A172 (cell line): ENCODE results near the gene SEC14L5. TPM values are rescaled to one million over a fixed set of nuclear protein-coding genes. Genes with fewer than 3 reads are reported as not detected.

Experiments used
- DNase-seq: peaks from one replicate; pipeline ENCODE4 v3.0.0-alpha.2; 2015; ENCODE audit warnings: low spot score
- total RNA-seq: library from RNA; depleted of rRNA; stranded (reverse); fragments of >200 nt; shearing (Covaris generic); gene quantifications from 2 replicates; pipeline ENCODE4 v1.2.3, GENCODE V29; 2014

SEC14L5 gene
- total RNA-seq, 1 experiment from 2014 or later, result not detected

DNA sequence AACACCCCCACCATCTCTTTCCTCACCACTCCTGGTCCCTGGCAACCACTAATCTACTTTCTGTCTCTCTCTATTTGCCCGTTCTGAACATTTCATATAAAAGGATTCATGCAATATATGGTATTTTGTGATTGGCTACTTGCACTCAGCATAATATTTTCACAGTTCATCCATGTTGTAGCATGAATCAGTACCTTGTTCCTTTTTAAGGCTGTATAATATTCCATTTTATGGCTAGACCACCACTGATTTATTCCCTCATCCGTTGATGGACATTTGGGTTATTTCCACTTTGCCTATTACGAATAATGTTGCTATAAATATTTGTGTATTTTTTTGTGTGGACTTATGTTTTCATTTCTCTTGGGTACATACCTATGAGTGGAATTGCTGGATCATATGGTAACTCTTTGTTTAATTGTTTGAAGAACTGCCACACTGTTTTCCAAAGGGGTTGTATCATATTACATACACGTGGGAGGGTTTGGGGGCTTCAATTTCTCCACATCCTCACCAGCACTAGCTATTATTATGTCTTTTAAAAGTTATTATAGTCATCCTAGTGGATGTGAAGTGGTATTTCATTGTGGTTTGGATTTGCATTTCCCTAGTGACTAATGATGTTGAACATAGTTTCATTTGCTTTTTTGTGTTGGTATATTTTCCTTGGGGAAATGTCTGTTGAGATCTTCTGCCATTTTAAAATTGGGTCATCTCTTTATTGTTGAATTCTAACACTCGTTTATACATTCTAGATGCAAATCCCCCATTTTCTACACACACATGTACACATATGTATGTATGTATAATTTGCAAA, 26.3 kb downstream of the SEC14L5 start:
- DNase-seq, result peak; percentile 16

DNA sequence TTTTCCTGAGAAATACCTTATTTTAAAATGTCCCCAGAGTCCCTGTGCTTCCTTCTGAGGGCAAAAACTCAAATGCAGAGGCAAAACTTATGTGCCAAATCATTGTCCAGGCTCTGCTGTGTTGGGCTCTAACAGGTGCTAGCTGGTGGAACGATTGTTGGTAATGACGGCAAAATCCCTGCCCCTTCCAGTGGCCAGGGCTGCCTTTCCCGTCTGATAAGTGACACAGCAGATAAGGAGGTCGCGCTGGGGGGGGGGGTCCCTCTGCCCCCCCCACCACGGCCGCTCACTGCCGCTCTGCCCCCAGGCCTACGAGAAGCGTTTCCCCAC, 29.1 kb downstream of the SEC14L5 start:
- no peak for DNase-seq

GRCh38 chr16:4987580-4988374, 29.6 kb downstream of the SEC14L5 start:
- DNase-seq, result no peak

- DNase-seq, result no peak
Measured at GRCh38 chr16:4988647-4989046, 30.5 kb downstream of the SEC14L5 start.

DNA sequence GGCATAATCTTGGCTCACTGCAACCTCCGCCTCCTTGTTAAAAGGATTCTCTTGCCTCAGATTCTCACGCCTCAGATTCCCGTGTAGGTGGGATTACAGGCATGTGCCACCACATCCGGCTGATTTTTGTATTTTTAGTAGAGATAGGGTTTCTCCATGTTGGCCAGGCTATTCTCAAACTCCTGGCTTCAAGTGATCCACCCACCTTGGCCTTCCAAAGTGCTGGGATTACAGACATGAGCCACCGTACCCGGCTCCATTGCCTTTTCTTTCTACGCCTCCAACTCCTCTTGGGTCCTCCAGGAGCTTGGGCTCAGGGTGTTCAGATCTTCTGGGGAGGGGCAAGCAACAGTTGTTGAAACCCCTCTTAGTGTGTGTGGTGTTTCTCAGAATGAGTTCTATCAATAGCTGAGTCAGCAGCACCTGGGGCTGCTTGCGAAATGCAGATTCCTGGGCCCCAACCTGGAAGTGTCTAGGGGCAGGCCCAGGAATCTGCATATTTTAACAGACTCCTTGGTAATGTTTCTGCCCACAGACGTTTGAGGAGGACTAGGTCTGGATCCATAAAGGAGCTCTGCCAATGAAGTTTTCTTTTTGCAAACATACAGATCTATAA, 31.4 kb downstream of the SEC14L5 start:
- DNase-seq, result no peak

DNA sequence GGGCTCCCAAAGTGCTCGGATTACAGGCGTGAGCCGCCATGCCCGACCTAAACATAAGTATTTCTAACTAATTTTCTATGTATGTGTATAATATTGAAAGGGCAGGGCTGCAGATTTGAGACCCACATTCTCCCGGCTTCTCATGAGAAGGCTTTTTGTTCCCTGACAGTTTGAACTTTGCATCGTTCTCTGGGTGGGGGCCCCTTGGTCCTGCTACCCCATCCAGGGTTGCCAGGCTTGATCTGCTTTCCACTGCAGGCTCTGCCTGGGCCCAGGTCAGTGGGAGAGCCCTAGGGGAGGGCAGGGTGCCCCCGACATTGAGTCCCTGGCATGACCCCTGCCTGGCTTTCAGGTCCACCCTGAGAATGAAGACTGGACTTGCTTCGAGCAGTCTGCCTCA, 32.3 kb downstream of the SEC14L5 start:
- DNase-seq, result no peak

GRCh38 chr16:4991754-4992153, 33.6 kb downstream of the SEC14L5 start:
- DNase-seq, result no peak

GRCh38 chr16:4994719-4995434, 36.7 kb downstream of the SEC14L5 start:
- no peak for DNase-seq

- DNase-seq, result no peak
Measured at GRCh38 chr16:5000573-5001001, 42.5 kb downstream of the SEC14L5 start.

DNA sequence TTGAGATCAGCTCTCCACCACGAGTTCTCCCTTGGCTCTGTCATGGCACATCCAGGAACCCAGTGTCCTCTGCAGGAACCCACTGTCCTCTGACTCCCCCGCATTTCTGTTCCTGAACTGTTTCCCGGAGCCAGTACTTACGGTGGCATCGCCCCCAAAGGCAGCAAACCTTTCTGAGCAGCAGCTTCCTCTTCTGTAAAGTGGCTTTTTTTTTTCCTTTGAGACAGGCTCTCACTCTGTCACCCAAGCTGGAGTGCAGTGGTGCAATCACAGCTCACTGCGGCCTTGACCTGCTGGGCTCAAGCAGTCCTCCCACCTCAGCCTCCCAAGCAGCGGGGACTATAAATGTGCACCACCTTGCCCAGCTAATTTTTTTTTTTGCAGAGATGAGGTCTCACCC, 43.4 kb downstream of the SEC14L5 start:
- DNase-seq, result no peak

DNA sequence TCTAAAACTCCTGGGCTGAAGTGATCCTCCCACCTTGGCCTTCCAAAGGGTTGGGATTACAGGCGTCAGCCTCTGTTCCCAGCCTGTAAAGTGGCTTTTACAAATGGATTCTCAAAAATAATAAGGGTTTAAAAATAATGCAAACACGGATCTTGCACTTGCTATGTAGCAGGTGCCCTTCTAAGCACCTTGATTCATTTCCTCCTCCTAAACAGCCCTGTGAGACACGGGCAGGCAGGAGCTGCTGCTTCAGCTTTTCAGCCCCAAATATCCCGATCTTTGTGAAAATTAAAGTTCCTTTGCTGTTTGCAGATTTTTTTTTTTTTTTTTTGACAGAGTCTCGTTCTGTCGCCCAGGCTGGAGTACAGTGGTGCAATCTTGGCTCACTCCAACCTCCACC, 43.9 kb downstream of the SEC14L5 start:
- DNase-seq, result no peak

DNA sequence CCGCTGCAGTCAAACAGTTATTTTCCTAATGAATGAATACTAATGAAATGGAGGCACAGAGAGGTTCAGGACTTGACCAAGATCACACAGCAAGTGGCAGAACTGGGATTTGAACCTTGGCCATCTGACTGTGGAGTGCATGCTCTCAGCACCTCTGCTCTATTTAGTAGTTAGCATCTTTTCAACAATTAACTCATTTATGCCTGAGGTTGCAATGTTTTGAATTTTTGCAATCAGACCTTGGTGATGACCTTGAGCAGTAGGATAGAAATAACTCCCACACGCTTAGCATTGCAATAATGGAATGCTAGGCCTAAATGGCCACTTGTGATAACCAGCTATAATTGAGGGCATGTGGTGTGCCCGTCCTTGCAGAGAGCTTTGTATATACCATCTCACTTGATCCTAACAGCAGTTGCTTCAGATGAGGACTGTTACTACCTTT, 44.6 kb downstream of the SEC14L5 start:
- DNase-seq, result no peak

GRCh38 chr16:5003211-5003610, 45.1 kb downstream of the SEC14L5 start:
- no peak for DNase-seq

DNA sequence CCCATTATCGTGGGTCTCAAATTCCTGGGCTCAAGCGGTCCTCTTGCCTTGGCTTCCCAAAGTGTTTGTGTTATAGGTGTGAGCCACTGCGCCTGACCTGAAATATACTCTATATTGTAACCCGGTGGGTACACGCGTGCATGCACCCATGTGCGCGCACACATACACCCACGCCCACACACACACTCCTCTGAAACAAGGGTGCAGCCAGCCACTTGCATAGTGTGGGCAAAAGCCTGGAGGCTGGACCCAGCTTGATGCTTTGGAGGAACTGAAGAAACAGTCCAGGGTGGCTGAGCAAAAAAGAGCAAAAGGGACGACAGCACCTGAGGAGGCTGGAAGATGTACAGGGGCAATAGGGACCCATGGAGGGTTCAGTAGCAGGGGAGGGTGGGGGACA, 45.7 kb downstream of the SEC14L5 start:
- DNase-seq, result no peak

GRCh38 chr16:5004311-5004710, 46.2 kb downstream of the SEC14L5 start:
- DNase-seq, result no peak

DNA sequence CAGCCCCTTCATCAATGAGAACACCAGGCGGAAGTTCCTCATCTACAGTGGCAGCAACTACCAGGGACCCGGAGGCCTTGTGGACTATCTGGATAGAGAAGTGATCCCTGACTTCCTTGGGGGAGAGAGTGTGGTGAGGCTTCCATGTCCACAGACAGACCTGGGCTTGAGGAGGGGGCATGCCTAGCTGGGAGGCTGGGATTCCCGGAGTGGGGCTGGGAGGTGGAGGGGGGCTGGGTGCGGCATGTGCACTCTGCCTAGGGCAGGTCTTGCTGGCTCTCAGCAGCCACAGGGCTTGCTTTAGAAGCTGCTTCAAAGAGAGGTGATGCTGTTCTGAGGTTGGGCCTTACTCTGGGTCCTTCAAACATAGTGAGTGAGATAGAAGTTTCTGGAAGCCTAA, 47.8 kb downstream of the SEC14L5 start:
- DNase-seq, result no peak

DNA sequence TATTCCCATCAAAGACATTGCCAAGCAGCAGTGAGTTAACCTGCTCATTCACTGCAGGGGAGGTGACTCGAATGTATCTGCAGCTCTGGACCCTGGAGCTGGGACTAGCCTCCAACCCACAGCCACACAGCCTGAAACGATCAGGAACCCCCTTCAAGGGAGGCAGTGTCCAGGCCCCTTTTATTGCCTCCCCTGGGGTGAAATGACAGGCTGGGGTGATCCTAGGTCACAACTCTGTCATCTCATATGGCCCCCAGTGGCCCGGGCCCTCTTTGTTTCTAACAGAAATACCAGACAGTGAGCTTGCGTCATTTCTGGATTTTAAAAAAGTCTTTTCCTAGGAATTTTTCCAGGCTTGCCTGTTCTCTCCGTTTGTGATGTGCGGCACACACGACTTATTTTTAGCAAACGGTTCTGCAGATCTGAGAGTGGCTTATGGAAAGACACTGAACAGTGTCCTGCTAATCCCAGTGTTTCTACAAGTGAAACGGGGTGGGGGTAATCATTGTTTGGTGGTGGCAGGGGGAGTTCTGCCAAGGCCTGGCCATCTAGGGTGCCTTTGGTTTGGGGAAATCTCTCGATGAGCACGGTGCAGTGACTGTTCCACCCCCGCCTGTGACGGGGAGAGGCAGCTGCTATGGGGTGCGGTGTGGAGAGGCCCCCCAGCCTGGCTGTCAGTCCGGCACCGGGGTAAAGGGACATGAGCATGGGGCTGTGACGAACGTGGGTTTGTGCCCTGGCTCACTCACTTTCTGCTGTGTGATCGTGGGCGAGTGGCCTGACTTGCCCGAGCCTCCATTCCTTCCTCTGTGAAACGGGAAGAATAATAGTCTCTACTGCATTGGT, 48.4 kb downstream of the SEC14L5 start:
- no peak for DNase-seq

DNA sequence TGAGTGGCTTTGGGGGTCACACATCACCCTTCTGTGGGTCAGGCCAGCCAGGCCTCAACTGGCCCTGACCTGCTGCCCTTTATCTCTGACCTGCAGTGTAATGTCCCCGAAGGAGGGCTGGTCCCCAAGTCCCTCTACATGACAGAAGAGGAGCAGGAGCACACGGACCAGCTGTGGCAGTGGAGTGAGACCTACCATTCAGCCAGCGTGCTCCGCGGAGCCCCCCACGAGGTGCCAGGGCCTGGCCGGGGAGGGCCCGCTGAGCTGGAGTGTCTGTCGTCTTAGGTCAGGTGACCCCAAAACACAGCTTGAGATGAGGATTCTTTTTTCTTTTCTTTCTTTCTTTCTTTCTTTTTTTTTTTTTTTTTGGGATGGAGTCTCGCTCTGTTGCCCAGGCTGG, 49.1 kb downstream of the SEC14L5 start:
- DNase-seq, result no peak

GRCh38 chr16:5008311-5008731, 50.2 kb downstream of the SEC14L5 start:
- DNase-seq, result no peak

- no peak for DNase-seq
Measured at GRCh38 chr16:5010576-5011329, 52.6 kb downstream of the SEC14L5 start.
